PC-3 (cell line): ENCODE measurements around the gene TPX2. TPM values are rescaled to one million over a fixed set of nuclear protein-coding genes. Genes with fewer than 3 reads are reported as not detected.

Experiments used
- ATAC-seq: fragments of 200-7000 bp; cut with Tn5 transposase; 2 replicates; pipeline ENCODE4 v1.9.1; 2020; ENCODE audit warnings: mild to moderate bottlenecking, moderate library complexity
- BruUV-seq: library from RNA; stranded (reverse); fragments of 400-500 nt; replicated peaks from 2 replicates; lab custom pipeline; 2021; lab: Mats Ljungman, UMichigan
- CTCF ChIA-PET: fragments of 300-600 bp; sonication (Branson Sonifier 250); formaldehyde crosslinking; loops from one replicate; lab custom pipeline; 2022; ENCODE audit warnings: antibody characterized with exemption; lab: Charles Lee
- POLR2A ChIA-PET: fragments of 300-600 bp; sonication (Branson Sonifier 250); formaldehyde crosslinking; loops from one replicate; lab custom pipeline; 2022; ENCODE audit warnings: antibody characterized with exemption; ENCODE audit not compliant: unreplicated experiment; lab: Charles Lee
- DNase-seq: peaks from one replicate; pipeline ENCODE4 v3.0.0-alpha.2; 2015
- H2AFZ ChIP-seq: fragments of 300-600 bp; sonication (generic); 2 replicates; pipeline ENCODE4 v1.6.0; 2016; ENCODE audit warnings: antibody characterized with exemption, low read length
- H3F3A ChIP-seq: fragments of 300-600 bp; sonication (generic); one replicate; pipeline ENCODE4 v1.6.0; 2017; ENCODE audit warnings: antibody characterized with exemption, low read length, control low read depth, mild to moderate bottlenecking; ENCODE audit not compliant: unreplicated experiment
- H3K27ac ChIP-seq: fragments of 300-600 bp; sonication (generic); 2 replicates; pipeline ENCODE4 v1.5.1; 2016; ENCODE audit warnings: mild to moderate bottlenecking, low read length
- H3K27me3 ChIP-seq: fragments of 300-600 bp; sonication (generic); 2 replicates; pipeline ENCODE4 v1.6.1; 2016; ENCODE audit warnings: low read length, mixed read lengths
- H3K36me3 ChIP-seq: fragments of 300-600 bp; sonication (generic); 2 replicates; pipeline ENCODE4 v1.6.1; 2016; ENCODE audit warnings: low read depth, mixed run types, low read length, mixed read lengths
- H3K4me1 ChIP-seq: fragments of 300-600 bp; sonication (generic); 2 replicates; pipeline ENCODE4 v1.5.1; 2016; ENCODE audit warnings: low read length; ENCODE audit not compliant: insufficient read depth
- H3K4me2 ChIP-seq: fragments of 300-600 bp; sonication (generic); 2 replicates; pipeline ENCODE4 v1.6.0; 2016; ENCODE audit warnings: low read length
- H3K4me3 ChIP-seq: fragments of 300-600 bp; sonication (generic); 2 replicates; pipeline ENCODE4 v1.5.1; 2016; ENCODE audit warnings: mild to moderate bottlenecking, low read length, mixed read lengths
- H3K79me2 ChIP-seq: fragments of 300-600 bp; sonication (generic); 2 replicates; pipeline ENCODE4 v1.6.1; 2017; ENCODE audit warnings: low read length, mixed read lengths
- H3K9ac ChIP-seq: fragments of 300-600 bp; sonication (generic); 2 replicates; pipeline ENCODE4 v1.6.0; 2016; ENCODE audit warnings: mild to moderate bottlenecking, low read length
- H3K9me2 ChIP-seq: fragments of 300-600 bp; sonication (generic); replicated peaks from 2 replicates; pipeline ENCODE4 v1.6.1; 2016; ENCODE audit warnings: mixed run types, low read length, mixed read lengths
- H3K9me3 ChIP-seq: fragments of 300-600 bp; sonication (generic); 2 replicates; pipeline ENCODE4 v1.6.1; 2016; ENCODE audit warnings: low read length, mixed read lengths
- H4K20me1 ChIP-seq: fragments of 300-600 bp; sonication (generic); 2 replicates; pipeline ENCODE4 v1.6.1; 2016; ENCODE audit warnings: low read length, mixed read lengths
- EZH2 ChIP-seq: fragments of 300-600 bp; sonication (generic); IDR thresholded peaks from one replicate; pipeline ENCODE4 v1.6.1; 2017; ENCODE audit warnings: antibody characterized with exemption, mild to moderate bottlenecking, low read length; ENCODE audit not compliant: unreplicated experiment
- EZH2phosphoT487 ChIP-seq: fragments of 300-600 bp; sonication (generic); IDR thresholded peaks from 2 replicates; pipeline ENCODE4 v1.6.1; 2018; ENCODE audit warnings: mild to moderate bottlenecking, antibody characterized with exemption, low read length, borderline replicate concordance
- intact Hi-C: fragments of 100-400 bp; cut with micrococcal nuclease; formaldehyde crosslinking; loops from 2 replicates; pipeline ENCODE4 v1.9.0; 2023
- total RNA-seq: library from RNA; depleted of rRNA; stranded (reverse); fragments of >200 nt; gene quantifications from 2 replicates; pipeline ENCODE4 v1.2.3, GENCODE V29; 2014
- TF ChIP-seq, protein P1 (sequence below): fragments of 300-600 bp; sonication (generic); conservative IDR thresholded peaks from 2 replicates; pipeline ENCODE4 v1.5.1; 2017; ENCODE audit warnings: antibody characterized with exemption, low read depth, mild to moderate bottlenecking, low read length

TPX2 gene
- total RNA-seq, 1 experiment from 2014 or later = 128 TPM

GRCh38 chr20:31843881-31844280 is 104.8 kb downstream of the TPX2 start:
- TF ChIP-seq EZH2phosphoT487 = no peak
- no peaks in the 10 kb centered on the region for H3K9me2 ChIP-seq
- no TSS peak for BruUV-seq
- no peaks in the 10 kb centered on the region for H3K9me3 ChIP-seq
- H2AFZ ChIP-seq = no peak overlapping the region
- H4K20me1 ChIP-seq = no peaks in the 10 kb centered on the region
- ChIA-PET POLR2A (no interaction called here), CTCF (no interaction called here)
- H3F3A ChIP-seq = no peaks in the 10 kb centered on the region
- no peak overlapping the region for H3K4me3 ChIP-seq
- no peak for ATAC-seq
- no peaks in the 10 kb centered on the region for H3K79me2 ChIP-seq
- H3K27ac ChIP-seq = no peak overlapping the region
- H3K4me1 ChIP-seq = peaks cover 19% of the 10 kb centered on the region
- no peaks in the 10 kb centered on the region for H3K27me3 ChIP-seq
- H3K36me3 ChIP-seq = no peaks in the 10 kb centered on the region
- no peak overlapping the region for H3K9ac ChIP-seq
- no peak for DNase-seq
- H3K4me2 ChIP-seq = no peak overlapping the region
- intact Hi-C loops = no loop called here

DNA sequence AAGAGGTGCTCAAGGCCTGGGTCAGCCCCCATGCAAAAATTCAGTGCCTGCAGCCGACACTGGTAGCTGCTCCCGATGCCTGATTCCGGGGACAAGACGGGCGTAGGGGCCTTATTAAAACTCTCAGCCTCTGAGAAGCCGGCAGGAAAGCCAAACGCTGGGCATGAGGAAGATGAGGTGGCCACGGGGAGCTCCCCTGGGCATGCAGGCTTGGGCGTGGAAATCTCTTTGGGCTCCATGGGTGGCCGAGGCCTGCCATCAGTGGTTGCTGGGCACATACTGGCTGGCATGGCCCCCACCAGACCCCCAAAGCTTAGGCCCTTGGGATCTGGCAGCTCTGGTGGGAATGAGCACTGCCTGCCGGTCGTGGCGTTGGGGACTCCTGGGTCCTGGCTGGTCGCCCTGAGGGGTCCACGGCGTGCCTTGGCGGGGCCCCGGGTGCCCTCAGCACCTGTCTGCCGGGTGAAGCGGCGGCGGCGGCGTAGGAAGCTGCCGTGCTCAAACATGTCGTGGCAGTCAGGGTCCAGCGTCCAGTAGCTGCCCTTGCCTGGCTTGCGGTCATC is 105.7 kb downstream of the TPX2 start:
- Histone ChIP-seq H3K4me3 (no peak overlapping the region), H3K27ac (no peak overlapping the region), H3K27me3 (peaks cover 8% of the 10 kb centered on the region), H3F3A (no peaks in the 10 kb centered on the region), H3K36me3 (no peaks in the 10 kb centered on the region), H3K9me3 (no peaks in the 10 kb centered on the region), H4K20me1 (no peaks in the 10 kb centered on the region), H2AFZ (no peak overlapping the region), H3K9me2 (no peaks in the 10 kb centered on the region), H3K4me1 (peaks cover 19% of the 10 kb centered on the region), H3K9ac (no peak overlapping the region), H3K79me2 (no peaks in the 10 kb centered on the region), H3K4me2 (no peak overlapping the region)
- ChIA-PET POLR2A (no interaction called here), CTCF (interaction anchor here (1.1 kb wide), 1 partner anchor 22 kb away, joined by 6 read pairs; no protein-coding TSS in a partner anchor)
- ATAC-seq = no peak
- DNase-seq = no peak
- no TSS peak for BruUV-seq
- intact Hi-C loops = no loop called here
- TF ChIP-seq EZH2phosphoT487 = no peak

- peaks cover 11% of the 10 kb centered on the region for H3K27me3 ChIP-seq
- no peak within 1 kb of the TSS for H3K27ac ChIP-seq
Observed at GRCh38 chr20:31845300-31845863, 106.3 kb downstream of the TPX2 start, which contains the start of gene FOXS1. Gene FOXS1 (minus strand): TSS chr20:31845604. CDS start chr20:31845542, 62 bp downstream.

More at GRCh38 chr20:31845300-31845863, 106.3 kb downstream of the TPX2 start, which contains the start of gene FOXS1:
- Histone ChIP-seq H3K9me3 (no peaks in the 10 kb centered on the region), H3K9me2 (no peaks in the 10 kb centered on the region), H2AFZ (no peak within 1 kb of the TSS), H3F3A (no peaks in the 10 kb centered on the region), H3K4me3 (no peak within 1 kb of the TSS), H3K4me1 (peaks cover 19% of the 10 kb centered on the region), H4K20me1 (no peaks in the 10 kb centered on the region), H3K79me2 (no peaks in the 10 kb centered on the region), H3K9ac (no peak within 1 kb of the TSS), H3K4me2 (no peak within 1 kb of the TSS), H3K36me3 (no peaks in the 10 kb centered on the region)
- ChIA-PET POLR2A (no interaction called here), CTCF (interaction anchor here (1.1 kb wide), 1 partner anchor 22 kb away, joined by 6 read pairs; no protein-coding TSS in a partner anchor)
- intact Hi-C loops = no loop called here
- no peak for ATAC-seq
- no TSS peak for BruUV-seq
- no peak for DNase-seq
- TF ChIP-seq EZH2phosphoT487 (no peak), EZH2 (no peak)
- TF ChIP-seq, protein P1, sequence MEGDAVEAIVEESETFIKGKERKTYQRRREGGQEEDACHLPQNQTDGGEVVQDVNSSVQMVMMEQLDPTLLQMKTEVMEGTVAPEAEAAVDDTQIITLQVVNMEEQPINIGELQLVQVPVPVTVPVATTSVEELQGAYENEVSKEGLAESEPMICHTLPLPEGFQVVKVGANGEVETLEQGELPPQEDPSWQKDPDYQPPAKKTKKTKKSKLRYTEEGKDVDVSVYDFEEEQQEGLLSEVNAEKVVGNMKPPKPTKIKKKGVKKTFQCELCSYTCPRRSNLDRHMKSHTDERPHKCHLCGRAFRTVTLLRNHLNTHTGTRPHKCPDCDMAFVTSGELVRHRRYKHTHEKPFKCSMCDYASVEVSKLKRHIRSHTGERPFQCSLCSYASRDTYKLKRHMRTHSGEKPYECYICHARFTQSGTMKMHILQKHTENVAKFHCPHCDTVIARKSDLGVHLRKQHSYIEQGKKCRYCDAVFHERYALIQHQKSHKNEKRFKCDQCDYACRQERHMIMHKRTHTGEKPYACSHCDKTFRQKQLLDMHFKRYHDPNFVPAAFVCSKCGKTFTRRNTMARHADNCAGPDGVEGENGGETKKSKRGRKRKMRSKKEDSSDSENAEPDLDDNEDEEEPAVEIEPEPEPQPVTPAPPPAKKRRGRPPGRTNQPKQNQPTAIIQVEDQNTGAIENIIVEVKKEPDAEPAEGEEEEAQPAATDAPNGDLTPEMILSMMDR = no peak
